HG03045 (cell line): ENCODE measurements around the gene CXCR4.
"Not testable (repeated sequence)": the region's sequence is repeated elsewhere in the genome, so short reads cannot be mapped to it uniquely, and the experiment has no call there.

Experiments
- ATAC-seq: cut with Tn5 transposase; IDR thresholded peaks from one replicate; pipeline ENCODE4 v1.9.1; 2021; ENCODE audit warnings: mild to moderate bottlenecking, moderate library complexity; ENCODE audit not compliant: unreplicated experiment

CXCR4 gene

DNA sequence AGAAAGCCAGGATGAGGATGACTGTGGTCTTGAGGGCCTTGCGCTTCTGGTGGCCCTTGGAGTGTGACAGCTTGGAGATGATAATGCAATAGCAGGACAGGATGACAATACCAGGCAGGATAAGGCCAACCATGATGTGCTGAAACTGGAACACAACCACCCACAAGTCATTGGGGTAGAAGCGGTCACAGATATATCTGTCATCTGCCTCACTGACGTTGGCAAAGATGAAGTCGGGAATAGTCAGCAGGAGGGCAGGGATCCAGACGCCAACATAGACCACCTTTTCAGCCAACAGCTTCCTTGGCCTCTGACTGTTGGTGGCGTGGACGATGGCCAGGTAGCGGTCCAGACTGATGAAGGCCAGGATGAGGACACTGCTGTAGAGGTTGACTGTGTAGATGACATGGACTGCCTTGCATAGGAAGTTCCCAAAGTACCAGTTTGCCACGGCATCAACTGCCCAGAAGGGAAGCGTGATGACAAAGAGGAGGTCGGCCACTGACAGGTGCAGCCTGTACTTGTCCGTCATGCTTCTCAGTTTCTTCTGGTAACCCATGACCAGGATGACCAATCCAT, 2.7 kb downstream of the CXCR4 start:
- ATAC-seq, result no peak

DNA sequence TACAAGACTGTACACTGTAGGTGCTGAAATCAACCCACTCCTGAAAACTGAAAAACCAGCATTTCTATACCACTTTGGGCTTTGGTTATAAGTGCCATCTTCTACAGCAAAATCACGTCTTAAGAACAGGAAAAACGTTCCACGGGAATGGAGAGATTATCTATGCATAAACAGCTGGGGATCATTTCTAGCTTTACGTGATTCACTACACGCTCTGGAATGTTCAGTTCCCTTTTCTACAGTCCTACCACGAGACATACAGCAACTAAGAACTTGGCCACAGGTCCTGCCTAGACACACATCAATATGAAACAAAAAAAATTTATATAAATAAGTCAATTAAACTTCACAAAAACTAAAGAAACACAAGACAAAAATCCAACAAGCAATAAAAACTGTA, 3.6 kb downstream of the CXCR4 start:
- ATAC-seq, result no peak

DNA sequence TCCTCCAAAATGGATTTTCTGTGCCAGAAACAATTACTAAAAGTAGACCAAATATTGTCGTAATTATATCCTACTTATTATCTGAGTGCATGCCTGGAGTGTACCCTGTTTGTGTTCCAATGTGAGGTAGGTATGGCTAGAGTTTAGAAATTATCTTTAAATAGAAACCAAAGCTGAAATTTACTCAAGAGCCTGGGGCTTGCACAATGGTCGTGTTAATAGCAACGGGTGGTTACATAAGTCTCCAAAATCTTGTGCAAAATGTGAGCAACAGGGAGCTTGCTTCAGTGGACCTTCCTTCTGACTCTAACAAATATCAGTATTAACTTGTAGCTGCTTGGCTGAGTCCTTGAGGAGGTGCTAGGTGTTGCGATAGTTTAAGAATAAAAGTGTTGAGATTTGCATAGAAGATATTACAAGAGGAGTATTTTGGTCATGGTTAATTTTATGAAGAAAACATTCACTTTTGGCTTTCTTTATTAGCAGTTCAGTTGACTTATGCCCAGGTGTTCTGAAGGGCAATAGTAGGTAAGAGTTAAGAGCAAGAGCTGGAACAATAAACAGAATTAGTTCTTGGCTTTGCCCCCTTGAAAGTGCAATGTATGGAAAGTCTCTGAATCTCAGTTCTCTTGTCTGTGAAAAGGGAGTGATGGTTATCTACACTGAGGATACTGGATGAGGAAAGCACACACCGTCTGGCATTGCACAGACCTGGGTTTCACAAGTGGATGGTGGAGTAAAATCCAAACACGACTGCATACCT, 4.6 kb downstream of the CXCR4 start:
- ATAC-seq, result no peak

DNA sequence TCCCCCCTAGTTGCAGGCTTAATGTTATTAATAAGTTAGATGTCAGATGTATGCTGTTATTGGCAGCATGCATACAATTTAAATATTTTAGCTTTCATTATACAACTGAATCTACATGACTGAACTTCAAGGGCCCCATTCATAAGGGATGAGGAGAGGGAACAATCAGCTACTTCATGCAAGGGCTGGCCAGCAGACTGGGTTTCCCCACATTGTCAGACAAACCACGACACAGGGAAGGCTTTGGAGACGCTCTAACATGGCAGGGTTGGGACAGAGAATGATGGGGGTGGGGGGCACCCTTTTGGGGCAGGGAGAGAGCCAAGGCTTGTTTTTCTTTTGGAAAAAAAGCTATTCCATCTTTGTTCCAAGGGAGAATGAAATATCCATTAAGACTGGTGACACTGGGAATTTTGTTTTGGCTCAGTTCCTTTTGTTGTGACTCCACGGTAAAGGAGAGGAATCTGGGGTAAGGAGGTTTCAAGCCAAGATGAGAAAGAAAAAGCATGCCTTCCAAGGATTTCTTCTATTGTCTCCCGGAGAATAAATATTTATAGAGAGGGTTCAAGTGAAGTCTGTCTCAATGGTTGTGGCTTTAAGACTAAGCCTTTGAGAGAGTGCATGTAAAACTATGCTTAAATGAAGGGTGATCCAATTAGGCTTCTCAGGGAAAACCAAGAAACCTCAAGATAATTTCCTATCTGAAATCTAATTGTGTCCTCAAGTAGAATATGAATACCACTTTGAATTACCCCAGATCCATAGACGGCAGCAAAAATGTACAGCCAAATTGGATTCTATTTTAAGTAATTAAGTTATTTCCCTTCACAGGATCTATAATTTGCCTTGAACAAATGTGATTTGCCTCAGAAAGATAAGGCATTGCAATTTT, 5.4 kb downstream of the CXCR4 start:
- no peak for ATAC-seq

DNA sequence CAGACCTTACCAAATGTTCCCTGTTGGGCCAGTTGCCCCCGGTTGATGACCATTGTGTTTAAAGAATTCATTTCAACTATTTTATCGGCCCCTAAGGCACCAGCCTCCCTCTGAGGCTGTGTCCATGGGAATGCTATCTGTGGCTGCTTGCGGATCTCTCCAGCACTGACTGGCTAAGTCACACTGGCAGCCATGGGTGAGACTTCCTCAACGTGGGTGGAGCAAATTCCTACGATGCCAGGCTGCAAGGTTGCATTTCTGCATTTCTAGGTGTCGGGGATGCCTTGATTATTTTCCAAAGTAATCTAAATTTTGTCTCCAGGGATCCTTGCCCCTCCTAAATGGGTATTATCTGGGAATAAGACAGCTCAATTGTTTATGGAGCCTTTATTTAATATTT, 6.2 kb downstream of the CXCR4 start:
- no peak for ATAC-seq

DNA sequence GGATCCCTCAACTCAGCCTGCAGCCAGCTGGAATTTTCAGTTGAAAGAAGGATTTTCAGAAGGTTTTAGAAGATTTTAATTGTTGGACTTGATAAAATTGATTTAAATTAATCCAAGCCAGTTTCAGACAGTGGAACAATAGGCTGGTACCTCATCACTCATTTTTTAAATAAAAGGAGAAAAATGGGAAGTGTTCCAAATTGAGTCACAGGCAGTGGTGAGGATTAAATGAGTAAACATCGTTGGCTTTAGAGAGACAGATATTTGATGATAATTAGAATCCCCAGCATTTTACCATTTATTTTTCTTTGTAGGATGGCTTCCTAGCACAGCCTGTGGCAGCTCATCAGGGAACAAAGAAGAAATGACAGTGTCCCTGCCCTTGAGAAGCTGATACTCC, 7.4 kb downstream of the CXCR4 start:
- no peak for ATAC-seq

DNA sequence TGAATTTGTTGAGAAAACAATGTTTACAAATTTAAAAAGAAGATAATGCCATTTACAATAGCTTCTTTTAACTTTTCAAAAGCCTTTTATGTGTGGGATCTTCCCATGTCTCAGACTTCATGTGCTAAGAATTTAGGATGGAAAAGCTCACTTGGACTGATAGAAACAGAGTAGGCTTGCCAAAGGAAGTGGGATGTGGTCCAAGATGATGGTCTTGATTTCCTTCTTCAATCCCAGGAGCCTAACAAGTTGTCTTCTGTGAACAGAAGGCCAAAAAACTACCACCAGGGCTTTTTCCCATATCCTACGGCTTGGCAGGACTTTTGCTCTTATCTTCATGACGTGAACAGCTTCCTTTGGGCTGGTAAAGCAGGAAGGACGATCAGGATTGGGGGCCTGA, 9.5 kb downstream of the CXCR4 start:
- ATAC-seq, result no peak

DNA sequence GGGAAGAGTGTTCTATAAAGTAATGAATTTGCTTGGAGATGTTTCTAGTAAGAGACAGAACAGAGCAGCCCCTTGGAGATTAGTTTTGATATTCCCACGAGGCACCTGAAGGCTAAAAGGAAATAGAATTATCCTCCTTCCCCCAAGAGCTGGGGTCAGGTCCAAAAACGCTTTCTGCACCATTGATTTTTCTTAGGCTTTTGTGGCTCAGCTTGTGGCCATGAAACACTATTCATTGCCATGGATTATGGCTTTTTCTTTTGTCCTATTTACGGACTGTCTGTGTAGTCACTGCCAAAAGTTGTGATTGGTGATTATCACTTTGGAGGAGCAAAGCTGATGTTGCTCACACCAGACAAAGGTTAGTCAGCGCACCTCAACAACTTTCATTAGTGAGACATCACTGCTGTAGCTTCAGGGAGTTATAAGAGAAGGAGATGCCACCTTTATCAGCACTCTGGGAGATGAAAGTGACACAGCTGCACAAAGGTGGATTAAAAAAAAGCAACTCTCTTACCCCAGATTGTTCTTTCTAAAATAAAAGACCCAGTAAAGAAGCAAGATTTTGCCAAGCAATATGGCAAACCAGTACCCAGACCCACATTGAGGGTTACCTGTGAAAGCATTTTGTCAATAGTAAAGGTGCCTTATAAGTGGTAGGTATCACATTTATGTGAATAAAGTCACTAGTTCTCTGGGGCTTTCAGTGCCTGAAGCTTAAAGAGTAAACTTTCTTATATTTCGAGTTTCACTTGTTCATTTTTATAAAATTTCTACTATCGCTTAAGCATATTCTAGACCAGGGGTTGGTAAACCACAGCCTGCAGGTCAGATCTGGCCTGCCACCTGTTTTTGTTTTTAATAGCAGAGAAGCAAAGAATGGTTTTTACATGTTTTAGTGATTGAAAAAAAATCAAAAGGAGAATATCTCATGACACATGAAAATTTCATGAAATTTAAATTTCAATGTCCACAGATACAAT, 10.6 kb downstream of the CXCR4 start:
- peak; percentile 57 for ATAC-seq

DNA sequence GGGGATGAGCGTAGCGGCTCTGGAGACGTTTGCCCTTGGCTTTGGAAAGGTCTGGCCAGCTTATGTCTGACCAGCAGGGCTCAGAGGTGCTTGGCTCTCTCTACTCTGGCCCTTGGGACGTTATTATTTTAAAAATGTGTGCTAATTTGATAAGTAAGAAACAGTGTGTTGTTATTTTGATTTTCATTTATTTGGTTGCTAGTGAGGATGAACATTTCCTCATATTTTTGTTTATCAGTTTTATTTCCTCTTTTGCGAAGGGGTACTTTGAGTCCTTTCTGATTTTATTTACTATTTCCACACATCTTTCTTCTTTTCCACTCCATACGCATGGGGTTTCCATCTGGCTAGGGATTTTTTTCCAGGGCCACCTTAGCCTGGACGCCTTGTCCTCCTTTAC, 11.4 kb downstream of the CXCR4 start:
- no peak for ATAC-seq

DNA sequence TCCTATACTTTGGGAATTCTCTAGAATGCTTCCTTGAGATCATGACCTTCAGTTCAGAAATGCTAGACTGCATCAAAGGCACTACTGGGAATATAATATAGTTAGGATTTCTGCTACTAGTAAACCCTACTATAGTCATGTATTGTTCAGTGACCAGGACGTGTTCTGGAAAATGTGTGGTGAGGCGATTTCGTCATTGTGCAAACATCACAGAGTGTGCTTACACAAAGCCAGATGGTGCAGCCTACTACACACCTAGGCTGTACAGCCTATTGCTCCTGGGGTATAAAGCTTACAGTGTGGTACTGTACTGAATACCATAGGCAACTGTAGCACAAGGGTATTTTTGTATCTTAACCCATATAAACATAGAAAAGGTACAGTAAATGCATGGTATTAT, 13.0 kb downstream of the CXCR4 start:
- no peak for ATAC-seq

DNA sequence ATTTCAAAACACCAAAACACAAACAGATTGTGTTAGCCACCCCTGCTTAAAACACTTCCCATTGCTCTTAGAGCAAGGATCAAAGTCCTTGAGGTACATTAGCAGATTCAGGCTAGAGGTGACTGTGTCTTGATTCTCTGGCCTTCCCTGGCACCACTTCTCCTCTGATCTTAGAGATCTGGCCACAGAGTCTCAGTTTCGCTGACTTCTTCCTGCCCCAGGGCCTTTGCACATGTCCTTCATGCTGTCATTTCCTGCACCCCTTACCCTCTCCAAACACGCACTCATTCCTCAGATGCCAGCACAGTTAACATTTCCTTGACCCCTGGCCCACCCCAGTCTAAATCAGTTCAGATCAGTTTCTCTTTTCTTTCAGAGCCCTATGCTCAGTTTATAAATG, 16.9 kb downstream of the CXCR4 start:
- no peak for ATAC-seq

DNA sequence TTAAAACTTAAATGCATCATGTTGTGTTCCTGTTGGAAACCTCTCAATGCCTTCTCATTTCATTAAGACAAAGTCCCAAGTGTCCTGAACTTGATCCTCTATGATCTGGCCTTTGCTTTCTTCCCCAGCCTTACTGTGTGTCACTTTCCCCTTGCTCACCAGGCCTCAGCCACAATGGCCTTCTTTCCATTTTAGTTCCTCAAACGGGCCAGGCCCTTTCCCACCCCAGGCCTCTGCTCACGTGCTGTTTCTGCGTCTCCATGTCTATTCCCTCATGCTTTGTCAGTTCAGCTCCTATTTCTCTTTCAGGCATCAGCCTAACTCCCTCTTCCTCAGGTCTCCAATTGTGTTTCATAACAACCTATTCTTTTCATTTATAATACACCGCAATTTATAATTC, 19.5 kb downstream of the CXCR4 start:
- ATAC-seq, result no peak

DNA sequence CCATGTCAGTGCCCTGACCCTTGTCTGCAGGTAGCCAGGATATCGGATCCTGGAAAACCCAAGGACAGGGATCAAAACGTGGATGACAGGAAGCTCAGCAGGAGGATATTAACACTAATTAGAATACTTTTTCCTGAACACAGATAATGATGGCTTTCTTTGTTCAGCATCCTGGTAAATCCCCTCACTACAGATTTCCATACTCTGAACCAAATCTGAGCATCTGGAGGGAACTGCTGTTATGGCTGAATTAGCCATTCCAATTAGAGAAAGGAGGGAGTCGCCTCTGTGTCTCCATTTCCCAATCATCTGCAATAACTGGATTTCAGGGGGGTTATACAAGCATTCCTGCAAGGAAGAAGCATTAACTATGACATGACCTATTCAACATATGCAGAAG, 24.4 kb downstream of the CXCR4 start:
- no peak for ATAC-seq

DNA sequence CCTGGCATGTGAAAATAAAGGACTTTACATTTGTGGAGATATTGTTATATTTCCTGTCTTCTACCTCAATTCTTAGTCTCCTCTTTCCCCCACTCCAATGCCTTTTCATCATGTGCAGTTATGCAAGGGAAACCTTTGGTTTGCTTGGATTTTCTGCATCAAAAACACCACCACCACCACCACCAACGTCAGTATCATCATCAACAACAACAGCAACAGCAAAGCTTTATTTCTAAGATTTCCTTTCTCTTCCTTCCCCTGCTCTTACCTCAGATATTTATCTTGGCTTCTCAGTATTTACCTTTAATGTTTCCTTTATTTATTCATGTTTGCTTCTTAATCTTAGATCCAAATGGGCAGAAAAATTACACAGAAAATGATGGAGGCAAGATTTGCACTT, 26.1 kb downstream of the CXCR4 start:
- no peak for ATAC-seq

DNA sequence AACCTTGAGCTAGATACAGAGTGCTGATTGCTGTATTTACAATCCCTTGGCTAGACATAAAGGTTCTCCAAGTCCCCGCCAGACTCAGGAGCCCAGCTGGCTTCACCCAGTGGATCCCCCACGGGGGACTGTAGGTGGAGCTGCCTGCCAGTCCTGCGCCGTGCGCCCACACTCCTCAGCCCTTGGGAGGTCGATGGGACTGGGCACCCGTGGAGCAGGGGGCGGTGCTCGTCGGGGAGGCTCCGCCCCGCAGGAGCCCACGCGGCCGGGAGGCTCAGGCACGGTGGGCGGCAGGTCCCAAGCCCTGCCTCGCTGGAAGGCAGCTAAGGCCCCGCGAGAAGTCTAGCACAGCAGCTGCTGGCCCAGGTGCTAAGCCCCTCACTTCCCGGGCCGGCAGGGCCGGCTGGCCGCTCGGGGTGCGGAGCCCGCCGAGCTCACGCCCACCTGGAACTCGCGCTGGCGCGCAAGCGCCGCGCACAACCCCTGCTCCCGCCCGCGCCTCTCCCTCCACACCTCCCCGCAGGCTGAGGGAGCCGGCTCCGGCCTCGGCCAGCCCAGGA, 30.0 kb downstream of the CXCR4 start:
- not testable (repeated sequence) for ATAC-seq

DNA sequence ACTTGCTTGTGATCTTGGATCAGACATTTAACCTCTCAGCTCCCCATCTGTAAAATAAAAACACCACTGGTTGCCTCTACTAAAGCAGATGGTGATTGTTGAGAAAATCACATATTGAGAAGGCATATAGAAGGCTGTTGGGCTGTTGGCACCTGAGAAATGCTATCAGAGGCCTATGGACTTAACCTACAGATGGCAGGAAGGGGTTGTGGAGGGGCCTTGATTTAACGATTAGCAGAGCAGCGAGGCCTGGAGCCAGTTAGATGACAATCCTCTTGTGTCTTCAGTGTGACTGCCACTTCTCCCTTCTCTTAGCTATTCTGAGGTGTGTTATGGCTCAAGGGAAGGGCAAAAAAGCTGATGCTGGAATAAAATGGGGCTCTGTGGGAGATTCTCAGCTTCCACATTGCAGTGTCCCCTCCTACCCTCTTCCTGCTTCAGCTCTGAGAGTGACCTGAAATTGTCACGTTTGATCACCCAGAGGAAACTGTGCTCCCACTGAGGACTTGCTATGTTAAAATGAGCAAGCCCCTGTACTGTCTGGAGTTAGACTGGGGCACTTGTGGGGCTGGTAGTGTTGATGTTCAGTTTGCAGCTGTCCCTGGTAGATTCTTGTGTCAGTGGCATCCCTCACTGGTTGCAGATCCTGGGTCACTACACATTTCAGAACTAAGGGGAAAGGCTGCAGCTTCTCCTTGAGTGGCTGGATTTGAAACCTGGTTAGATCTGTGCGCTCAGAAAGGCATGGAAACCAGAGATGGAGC, 31.5 kb downstream of the CXCR4 start:
- no peak for ATAC-seq

DNA sequence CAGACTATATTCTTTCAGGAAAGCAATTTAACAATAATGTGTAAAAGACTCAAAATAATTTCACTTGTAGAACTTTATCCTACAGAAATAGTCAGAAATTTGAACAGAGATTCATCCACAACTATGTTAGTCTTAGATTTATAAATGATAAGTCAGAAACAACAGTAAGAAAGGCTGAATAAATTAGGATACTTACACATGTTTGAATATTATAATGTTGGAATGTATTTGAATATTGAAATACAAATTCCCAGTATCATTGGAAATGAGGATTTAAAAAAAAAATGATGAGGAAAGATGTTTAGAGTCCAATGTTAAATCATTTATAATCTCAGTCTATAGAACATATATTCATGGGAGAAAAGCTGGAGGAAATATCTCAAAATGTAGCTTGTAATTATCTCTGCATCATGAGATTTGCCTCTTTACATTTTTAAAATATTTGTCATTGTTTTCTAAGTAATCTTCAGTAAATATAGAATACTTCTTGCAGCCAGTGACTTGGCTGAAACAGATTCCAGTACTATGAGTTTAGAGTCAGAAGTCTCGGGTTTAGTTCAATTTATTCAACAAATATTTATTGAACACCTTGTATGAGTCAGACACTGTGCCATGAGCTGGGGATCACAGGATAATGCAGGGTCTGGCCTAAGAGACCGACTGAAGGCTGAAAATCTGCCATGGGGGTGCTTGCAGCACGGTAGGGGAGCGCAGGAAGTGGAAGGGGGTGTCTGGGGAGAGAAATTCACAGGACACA, 32.3 kb downstream of the CXCR4 start:
- ATAC-seq, result no peak

DNA sequence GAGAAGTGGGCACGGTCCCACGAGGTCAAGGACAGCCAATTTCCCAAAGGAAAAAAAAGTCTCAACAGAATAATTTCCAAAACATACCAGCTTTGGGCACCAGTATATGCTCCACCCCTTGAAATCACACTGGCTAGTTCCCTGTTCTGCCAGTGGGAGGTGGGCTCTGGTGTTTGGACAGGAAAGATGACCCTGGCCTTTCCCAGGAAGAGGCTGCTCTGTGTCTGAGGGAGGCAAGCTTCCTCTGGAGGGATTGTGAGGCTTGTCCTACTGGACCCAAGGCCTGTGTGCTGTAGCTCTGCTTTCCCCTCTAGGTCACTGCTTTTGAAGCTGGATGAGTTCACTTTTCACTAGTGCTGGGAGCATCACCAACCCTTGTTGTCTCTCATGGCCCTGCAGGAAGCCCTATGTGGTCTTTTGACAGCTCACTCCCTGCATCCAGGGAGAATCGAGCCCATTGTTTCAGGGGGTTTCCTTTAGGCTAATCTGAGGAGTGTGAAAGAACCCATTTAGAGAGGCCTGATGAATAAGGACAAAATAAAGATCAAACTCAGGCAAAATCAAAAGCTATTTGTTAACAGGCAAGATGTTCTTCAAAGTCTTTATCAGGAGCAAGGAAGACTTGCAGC, 36.3 kb downstream of the CXCR4 start:
- no peak for ATAC-seq

DNA sequence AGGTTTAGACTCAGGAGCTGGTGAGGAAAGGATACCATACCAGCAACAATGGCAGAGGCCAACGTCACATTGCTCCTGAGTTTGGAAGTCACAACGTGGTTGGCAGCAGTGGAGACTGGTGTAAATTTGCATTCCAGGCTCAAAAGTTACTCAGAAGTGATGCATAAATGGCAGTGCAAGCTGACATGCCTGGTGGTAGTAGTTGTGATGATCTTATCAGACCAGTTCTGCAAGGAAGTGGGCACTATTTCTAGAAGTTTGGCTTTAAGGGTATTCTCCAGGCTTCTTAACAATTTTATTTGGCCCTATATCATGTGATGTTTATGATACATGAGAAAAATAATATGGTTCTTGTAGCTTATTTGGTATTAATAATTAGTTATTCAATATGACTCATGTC, 37.8 kb downstream of the CXCR4 start:
- no peak for ATAC-seq
